Lung (tissue), 12 donors: Measurements from ENCODE around the gene ARSI. TPM values are rescaled to one million over a fixed set of nuclear protein-coding genes. Genes with fewer than 3 reads are reported as not detected.

Experiments
- ATAC-seq: fragments of 200-7000 bp; cut with Tn5 transposase; one replicate; pipeline ENCODE4 v1.9.1; 2020; ENCODE audit warnings: moderate number of reproducible peaks; ENCODE audit not compliant: insufficient read depth, low FRiP score
- DNase-seq, 3 donors: peaks; one replicate each; pipeline ENCODE4 v3.0.0-alpha.2; 2013 to 2017
- H3K27ac ChIP-seq, 2 donors: one replicate each; pipeline ENCODE4 v1.5.1; 2013; ENCODE audit warnings: mild to moderate bottlenecking in 2 of 2, moderate library complexity in 2 of 2, control low read depth in 1 of 2, inconsistent platforms in 1 of 2, low read depth in 1 of 2, low read length in 1 of 2
- H3K27me3 ChIP-seq, 3 donors: one replicate each; pipeline ENCODE4 v1.5.1; 2013; ENCODE audit warnings: low read length in 2 of 3; ENCODE audit not compliant: control insufficient read depth in 3 of 3, insufficient read depth in 3 of 3
- H3K36me3 ChIP-seq, 4 donors: one replicate each; pipeline ENCODE4 v1.5.1; 2013; ENCODE audit warnings: low read length in 4 of 4, mild to moderate bottlenecking in 1 of 4, moderate library complexity in 1 of 4; ENCODE audit not compliant: control insufficient read depth in 4 of 4, insufficient read depth in 4 of 4
- H3K4me1 ChIP-seq, 5 donors: one replicate each; pipeline ENCODE4 v1.5.1; 2013; ENCODE audit warnings: low read length in 5 of 5, mild to moderate bottlenecking in 2 of 5, moderate library complexity in 1 of 5; ENCODE audit not compliant: control insufficient read depth in 5 of 5, insufficient read depth in 5 of 5
- H3K4me3 ChIP-seq: one replicate; pipeline ENCODE4 v1.5.1; 2013; ENCODE audit warnings: mild to moderate bottlenecking, control low read depth, moderate library complexity
- H3K9ac ChIP-seq, 2 donors: one replicate each; pipeline ENCODE4 v1.5.1; 2013; ENCODE audit warnings: low read length in 2 of 2, control low read depth in 1 of 2; ENCODE audit not compliant: insufficient read depth in 1 of 2
- H3K9me3 ChIP-seq, 4 donors: one replicate each; pipeline ENCODE4 v1.5.1; 2013; ENCODE audit warnings: low read length in 3 of 4, mild to moderate bottlenecking in 1 of 4, moderate library complexity in 1 of 4; ENCODE audit not compliant: control insufficient read depth in 4 of 4, insufficient read depth in 3 of 4
- CTCF ChIP-seq: IDR thresholded peaks from 2 replicates; pipeline ENCODE4 v1.5.1; 2012; ENCODE audit warnings: mild to moderate bottlenecking; ENCODE audit errors: control extremely low read depth, extremely low read depth
- WGBS, 2 donors: extraction: QIAGEN DNeasy Blood & Tissue Kit; methylation state at CpG; one replicate each; pipeline ENCODE4 v1.1.7; 2013; 5-methylcytosine and 5-hydroxymethylcytosine counted together
- polyA plus RNA-seq, 2 donors: library from polyadenylated mRNA; stranded (reverse); fragments of 200-250 nt; gene quantifications; one replicate each; pipeline ENCODE4 v1.2.1, GENCODE V29; 2013
- total RNA-seq, 2 donors: library from RNA; depleted of rRNA in 1 of 2; stranded (reverse); fragments of >200 nt in 1 of 2; gene quantifications; one replicate each; pipeline ENCODE4 v1.2.1, GENCODE V29; 2014 to 2021
- donor health status: control.
- donor health status: control.
- donor health status: Bipolar disorder and iron deficiency.
- donor health status: healthy.
- donor health status: DM: yes; HTN: yes; CAD: no.

The ARSI gene
- total and polyA plus RNA-seq, 4 donors = 0.91 to 15.4 (median 4.1) TPM

GRCh38 chr5:150254363-150254762 lies 48.3 kb downstream of the ARSI start:
- no peak overlapping the region for H3K27ac ChIP-seq
- TF ChIP-seq CTCF = no peak
- 74 to 82% methylated on average over 7 of the region's 7 CpGs for WGBS, 2 donors
- H3K4me3 ChIP-seq = no peak overlapping the region
- H3K4me1 ChIP-seq = peaks cover 0 to 6% (median 0%) of the 10 kb centered on the region in 5 donors
- no peaks in the 10 kb centered on the region for H3K27me3 ChIP-seq
- peaks cover 0 to 4% (median 0%) of the 10 kb centered on the region in 4 donors for H3K36me3 ChIP-seq
- no peak for ATAC-seq
- no peaks in the 10 kb centered on the region for H3K9me3 ChIP-seq
- DNase-seq = no peak
- H3K9ac ChIP-seq = no peak overlapping the region

- H3K36me3 ChIP-seq = peaks cover 0 to 10% (median 0%) of the 10 kb centered on the region in 4 donors
- TF ChIP-seq CTCF = no peak
- no peak overlapping the region for H3K4me3 ChIP-seq
- no peaks in the 10 kb centered on the region for H3K9me3 ChIP-seq
- WGBS, 2 donors = 86 to 88% methylated on average over 10 of the region's 10 CpGs
- peaks cover 0 to 6% (median 0%) of the 10 kb centered on the region in 5 donors for H3K4me1 ChIP-seq
- H3K27ac ChIP-seq = no peak overlapping the region
- no peak overlapping the region for H3K9ac ChIP-seq
- ATAC-seq = no peak
- DNase-seq = no peak
- H3K27me3 ChIP-seq = no peaks in the 10 kb centered on the region
Measured at GRCh38 chr5:150253416-150254208, 49.1 kb downstream of the ARSI start.

GRCh38 chr5:150252489-150252888 lies 50.2 kb downstream of the ARSI start:
- H3K4me1 ChIP-seq = peaks cover 0 to 6% (median 0%) of the 10 kb centered on the region in 5 donors
- H3K27me3 ChIP-seq = no peaks in the 10 kb centered on the region
- no peaks in the 10 kb centered on the region for H3K9me3 ChIP-seq
- no peak for DNase-seq
- no peak for ATAC-seq
- H3K9ac ChIP-seq = no peak overlapping the region
- TF ChIP-seq CTCF = no peak
- 71 to 89% methylated on average over 6 of the region's 6 CpGs for WGBS, 2 donors
- H3K36me3 ChIP-seq = peaks cover 0 to 11% (median 0%) of the 10 kb centered on the region in 4 donors
- no peak overlapping the region for H3K27ac ChIP-seq
- H3K4me3 ChIP-seq = no peak overlapping the region
